GM18498 (cell line): Measurements from ENCODE around the gene GAPDHS.

Source experiments
- ATAC-seq: cut with Tn5 transposase; IDR thresholded peaks from one replicate; pipeline ENCODE4 v1.9.1; 2021; ENCODE audit warnings: mild to moderate bottlenecking, moderate library complexity; ENCODE audit not compliant: unreplicated experiment

The GAPDHS gene

DNA sequence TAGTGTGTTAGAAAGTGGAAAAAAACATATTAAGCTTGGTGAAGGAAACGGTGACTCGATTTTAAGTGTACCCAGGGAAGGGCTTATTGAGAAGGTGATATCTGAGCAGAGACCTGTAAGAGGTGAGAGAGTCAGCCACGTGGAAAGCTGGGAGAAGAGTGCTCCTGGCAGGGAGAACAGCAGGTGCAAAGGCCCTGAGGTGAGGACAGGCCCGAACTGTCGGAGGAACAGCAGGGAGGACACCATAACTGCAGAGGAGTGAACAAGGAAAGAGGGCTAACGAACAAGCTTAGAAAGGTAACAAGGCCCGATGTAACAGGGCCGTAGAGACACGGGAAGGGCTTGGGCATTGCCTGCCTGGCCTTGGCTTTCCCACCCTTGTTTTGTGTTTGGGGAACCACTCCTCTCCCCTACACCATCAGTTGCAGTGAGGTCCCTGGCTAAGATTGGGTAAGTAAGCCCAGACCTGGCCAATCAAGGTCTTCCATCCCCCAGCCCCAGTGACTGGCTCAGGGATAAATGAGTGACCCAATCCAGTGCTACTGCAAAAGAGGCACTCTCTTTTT lies 22.9 kb downstream of the GAPDHS start:
- ATAC-seq = no peak

DNA sequence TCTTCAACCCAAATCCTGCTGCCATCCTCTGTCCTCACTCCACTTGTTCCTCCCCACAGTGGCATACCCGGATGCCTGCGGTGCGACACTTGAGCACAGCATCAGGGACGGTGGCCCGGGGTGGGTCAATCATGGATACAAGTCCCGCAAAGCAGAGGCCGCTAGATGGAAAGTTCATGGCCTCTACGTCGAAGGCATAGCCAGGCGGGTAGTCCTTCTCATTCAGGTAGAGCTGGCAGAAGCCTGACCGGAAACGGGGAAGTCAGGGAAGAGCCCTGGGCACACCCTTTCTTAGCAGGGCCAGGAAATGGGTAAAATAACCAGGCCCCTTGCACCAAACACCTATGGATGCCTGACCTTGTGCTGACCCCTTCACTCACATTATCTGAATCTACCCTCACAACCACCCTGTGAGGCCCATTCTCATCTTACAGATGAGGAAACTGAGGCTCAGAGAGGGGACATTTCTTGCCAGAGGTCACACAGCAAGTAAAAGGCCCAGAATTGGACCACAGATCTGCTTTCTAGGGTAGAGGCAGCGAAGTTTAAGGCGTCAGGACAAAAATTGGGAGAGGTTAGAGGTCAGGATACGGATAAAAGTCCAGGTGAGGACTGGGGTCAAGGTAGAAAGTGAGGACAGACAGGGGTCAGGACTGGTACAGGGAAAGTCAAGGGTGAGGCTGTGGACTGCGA lies 23.7 kb downstream of the GAPDHS start:
- no peak for ATAC-seq

DNA sequence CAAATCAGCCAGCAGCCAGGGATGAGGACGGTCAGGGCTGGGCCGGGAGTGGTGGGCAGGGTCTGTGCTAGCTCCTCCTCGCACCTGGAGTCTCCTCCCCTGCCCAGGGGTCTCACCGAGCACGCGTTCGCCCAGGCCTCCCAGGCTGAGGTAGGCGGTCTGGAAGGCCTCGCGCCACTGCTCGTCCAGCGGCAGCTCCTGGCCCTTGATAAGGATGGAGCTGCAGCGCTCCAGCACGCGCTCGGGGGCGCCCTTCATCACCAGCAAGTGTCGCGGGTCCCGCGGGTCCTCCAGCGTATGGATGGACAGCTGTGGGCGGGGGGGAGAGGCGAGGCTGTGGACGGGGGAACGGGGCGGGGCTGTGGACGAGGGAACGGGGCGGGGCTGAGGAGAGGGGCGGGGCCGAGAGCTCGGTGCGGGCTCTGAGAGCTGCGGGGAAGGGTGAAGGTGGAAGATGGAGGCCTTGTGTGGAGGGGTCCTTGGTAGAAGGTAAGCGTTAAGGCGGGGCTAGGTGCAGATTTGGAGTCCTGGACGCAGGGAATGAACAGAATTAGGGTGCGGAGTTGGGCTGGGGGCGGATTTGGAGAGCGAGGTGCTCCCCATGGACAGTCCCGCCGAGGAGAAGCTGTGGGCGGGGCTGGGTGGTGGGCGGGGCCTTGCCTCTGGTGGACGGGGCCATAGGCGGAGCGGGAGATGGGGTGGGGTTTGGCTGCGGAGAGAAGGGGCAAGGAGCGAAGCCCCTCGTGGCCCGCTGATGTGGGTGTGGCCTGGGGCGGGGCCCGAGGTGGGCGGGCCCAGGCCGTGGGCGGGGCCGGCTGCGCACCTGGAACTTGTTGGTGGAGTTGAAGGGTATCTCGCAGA lies 24.5 kb downstream of the GAPDHS start:
- ATAC-seq = no peak

DNA sequence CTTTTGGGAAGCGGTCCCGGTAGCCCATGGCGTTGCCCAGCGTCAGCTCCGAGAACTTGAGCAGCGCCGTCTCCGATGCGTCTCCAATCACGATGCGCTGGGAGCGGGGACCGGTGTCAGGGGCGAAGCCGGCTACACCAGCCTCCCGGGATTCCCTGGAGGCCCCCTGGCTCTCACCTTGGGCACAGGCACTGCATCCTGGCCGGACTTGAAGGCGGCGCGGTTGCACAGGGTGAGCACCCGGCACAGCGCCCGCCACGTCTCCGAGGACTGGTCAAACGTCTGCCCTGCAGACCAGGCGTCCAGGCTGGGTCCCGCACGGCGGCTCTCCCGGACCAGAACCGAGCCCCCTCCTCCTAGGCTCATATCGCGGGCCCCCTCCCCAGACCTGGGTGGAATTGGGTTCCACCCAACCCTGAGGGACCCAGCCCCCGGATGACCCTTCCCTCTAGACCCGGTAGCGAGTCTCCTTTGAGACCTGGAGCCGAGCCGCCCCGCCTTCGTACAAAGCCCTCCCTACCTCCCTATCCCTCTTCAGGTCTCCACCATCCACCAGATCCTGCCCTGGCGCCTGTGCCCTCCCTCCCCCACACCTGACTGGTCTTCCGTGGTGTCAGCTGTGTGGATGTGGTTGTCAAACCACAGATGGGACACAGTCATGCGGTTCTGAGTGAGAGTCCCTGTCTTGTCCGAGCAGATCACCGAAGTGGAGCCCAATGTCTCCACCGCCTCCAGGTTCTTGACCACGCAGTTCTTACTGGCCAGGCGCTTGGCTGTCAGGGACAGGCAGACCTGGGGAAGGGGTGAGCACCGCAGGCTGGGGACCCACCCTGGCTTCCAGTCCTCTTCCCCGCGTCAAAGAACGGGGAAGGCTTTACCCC lies 25.4 kb downstream of the GAPDHS start:
- no peak for ATAC-seq

DNA sequence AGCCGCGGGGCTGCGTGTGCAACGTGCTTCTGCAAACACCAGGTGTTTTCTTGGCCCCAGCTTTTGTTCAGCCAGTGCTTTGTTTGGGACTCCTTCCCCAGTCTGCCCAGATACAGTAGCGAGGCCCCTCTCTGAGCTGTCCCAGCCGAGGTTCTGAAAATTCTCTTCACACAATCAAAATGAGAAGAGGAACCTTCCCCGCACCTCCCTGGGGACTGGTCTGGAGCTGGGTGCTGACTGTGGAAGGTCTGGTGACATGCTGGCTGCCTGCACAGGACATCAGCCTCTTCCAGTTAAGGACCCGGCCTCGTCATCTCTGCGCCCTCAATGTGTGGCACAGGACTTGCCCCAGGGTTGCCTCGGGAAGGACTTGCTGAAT lies 26.0 kb downstream of the GAPDHS start:
- no peak for ATAC-seq

DNA sequence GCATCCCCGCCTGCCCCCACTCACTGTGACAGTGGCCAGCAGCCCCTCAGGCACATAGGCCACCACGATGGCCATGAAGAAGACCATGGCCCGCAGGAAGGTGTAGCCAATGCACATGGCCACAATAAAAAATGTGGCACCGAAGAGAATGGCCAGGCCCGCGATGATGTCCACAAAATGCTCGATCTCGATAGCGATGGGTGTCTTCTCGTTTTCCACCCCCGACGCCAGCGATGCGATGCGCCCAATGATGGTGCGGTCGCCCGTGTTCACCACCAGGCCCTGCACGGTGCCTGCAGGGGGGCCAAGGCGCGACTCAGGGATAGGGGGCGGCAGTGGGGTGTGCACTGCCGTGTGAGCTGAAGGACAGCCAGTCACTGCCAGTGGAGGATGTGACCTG lies 26.5 kb downstream of the GAPDHS start:
- ATAC-seq = no peak

DNA sequence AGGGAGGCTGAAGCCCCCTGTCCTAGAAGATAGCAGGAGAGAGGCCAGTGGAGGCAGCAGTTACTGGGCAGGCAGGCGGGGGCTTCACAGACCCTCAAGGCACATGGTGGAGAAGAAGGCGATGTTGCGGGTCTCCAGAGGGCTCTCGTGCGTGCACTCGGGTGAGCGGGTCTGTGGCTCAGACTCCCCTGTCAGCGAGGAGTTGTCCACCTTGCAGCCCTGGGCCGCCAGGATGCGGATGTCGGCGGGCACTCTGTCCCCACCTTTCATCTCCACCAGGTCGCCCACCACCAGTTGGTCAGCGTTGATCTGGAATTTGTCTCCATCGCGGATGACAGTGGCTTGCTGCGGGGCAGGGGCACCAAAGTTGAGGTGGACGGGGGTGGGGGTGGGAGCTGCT lies 27.0 kb downstream of the GAPDHS start:
- ATAC-seq = no peak

DNA sequence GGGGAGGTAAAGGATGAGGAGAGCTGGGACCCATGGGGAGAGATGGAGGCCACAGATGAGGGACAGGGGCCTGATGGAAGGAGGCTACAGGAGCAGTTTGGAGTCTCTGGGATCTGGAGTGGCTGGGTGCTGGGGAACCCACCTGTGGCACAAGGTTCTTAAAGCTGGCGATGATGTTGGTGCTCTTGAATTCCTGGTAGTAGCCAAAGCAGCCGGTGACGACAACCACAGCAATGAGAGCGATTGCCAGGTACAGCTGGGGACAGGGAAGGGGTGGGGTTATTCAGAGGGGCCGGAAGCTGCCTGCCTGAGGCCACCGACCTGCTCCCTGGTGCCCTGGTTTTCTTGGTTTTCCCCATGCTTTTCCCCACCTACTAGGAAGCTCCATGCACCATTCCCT lies 27.4 kb downstream of the GAPDHS start:
- ATAC-seq = no peak

DNA sequence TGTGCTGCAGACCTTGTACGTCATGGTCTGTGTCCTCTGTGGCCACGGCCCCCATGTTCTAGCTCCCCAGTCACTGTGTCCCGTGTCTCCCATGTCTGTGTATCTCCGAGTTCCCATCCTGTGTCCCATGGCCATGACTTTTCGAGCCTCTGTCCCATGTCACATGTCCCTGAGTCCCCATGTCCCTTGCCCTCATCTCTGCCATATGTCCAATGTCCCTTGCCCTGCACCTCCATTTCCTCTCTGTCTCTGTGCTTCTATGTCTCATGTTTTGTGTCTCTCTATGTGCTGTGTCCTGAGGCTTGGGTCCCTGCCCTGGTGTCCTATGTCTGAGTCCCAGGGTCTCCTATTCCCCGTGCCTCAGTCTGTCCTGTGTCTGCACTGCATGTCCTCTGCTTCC lies 28.2 kb downstream of the GAPDHS start:
- no peak for ATAC-seq

DNA sequence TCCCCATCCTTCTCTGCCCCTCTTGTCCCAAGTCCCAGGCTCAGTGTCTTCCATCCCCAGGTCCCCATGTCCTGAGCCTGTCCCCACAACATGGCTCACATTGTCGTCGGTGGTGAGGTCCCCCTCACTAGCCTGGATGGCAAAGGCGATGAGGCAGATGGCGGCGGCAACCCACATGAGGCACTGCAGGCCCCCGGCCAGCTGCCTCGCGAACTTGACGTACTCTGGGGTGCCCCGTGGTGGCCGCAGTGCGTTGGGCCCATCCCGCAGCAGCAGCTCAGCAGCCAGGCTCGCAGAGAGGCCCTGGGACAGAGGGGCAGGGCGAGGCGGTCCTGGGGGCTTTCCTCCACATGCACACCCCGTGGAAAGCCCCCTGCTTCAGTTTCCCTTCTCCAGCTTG lies 29.1 kb downstream of the GAPDHS start:
- ATAC-seq = no peak

DNA sequence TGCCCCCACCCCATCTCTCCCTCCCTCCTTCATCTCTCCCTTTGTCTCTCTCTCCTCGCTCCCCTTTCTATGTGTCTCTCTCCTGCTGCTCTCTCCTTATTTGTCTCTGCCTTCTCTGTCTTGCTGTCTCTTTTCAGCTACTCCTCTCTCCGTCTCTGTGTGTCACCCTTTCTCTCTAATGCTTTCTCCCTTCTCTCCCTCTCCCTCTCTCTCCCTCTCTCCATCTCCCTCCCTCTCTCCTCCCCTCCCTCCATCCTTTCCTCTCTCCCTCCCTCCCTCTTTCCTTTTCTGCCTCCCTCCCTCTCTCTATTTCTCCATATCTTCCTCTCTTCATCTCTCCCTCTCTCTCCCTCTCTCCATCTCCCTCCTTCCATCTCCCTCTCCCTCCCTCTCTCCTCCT lies 29.5 kb downstream of the GAPDHS start:
- ATAC-seq = no peak

DNA sequence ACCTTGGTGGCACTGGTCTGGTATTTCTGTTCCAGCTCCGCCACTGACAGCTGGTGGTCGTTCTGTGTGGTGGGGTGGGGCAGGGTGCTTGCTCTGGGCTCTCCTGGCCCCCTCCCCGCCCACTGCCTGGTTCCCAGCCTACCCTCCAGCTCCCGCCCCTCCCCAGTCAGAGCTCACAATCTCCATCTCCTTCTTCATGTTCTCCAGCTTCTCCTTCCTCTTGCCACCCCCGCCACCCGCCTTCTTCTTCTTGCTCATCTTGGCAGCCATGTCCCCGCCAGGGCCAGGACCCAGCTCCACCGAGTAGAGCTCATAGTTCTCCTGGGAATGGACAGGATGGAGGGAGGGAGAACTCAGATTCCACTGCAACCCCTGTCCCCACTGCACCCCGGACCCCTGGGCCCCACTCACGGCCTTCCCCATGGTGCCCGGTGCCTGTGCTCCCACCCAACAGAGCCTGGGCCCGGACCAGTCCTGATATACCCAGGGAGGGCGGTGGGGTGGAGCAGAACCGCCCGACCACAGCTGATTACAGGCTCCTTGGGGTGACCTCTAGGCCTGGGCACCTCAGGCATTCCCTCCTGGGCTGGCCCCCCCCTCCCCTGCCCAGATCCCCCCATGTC lies 30.1 kb downstream of the GAPDHS start, which contains the start of gene ATP4A:
Gene ATP4A (minus strand): TSS at position 452 of the 623 bp plus-strand sequence. CDS start 29 bp downstream, at position 423.
- no peak for ATAC-seq

DNA sequence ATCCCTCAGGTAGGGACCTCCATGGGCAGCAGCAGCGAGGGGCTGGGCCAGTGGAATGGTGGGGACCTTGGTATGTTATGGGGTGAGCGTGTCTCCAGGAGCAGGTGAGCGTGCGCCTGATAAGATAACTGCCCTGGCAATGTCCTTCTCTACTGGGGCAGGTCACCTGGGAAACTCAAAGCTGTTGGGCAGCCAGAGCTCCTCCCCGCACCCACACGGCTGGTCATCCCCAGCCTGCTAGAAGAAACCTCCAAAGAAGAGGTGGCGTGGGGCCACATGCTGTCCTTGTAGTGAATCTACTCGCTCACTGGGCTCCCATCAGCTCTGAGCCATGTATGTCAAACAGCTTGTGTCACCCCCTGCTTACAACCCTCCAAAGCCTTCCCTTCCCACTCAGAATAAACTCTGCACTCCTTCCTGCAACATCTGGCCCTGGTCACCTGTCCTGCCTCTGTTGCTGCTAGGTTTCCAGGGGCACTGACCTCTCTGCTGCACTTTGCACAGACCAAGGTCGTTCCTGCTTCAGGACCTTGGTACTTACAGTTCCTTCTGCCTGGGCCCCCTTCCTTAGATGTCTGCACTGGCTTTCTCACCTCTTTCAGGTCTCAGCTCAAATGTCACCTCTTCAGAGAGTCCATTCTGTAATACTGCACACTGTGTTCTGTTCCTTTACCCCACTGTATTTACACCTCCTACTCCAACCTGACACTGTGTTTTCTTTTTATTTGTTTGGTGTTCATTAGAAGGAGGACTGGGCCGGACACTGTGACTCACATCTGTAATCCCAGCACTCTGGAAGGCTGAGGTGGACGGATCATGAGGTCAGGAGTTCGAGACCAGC lies 32.0 kb downstream of the GAPDHS start:
- no peak for ATAC-seq

DNA sequence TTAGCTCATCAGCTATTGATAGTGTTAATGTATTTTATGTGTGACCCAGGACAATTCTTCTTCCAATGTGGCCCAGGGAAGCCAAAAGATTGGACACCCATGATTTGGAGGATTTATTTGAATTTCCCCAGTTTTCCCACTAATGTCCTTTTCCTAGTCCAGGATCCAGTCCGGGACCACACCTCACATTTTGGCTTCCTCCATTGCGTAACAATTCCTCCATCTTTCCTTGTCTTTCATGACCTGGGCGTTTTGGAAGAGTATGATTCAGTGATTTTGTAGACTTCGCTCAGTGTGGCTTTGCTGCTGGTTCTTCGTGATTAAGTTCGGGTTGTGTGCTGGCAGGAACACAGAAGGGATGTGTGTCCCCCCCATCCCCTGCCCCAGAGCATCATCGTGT lies 33.5 kb downstream of the GAPDHS start:
- ATAC-seq = no peak

DNA sequence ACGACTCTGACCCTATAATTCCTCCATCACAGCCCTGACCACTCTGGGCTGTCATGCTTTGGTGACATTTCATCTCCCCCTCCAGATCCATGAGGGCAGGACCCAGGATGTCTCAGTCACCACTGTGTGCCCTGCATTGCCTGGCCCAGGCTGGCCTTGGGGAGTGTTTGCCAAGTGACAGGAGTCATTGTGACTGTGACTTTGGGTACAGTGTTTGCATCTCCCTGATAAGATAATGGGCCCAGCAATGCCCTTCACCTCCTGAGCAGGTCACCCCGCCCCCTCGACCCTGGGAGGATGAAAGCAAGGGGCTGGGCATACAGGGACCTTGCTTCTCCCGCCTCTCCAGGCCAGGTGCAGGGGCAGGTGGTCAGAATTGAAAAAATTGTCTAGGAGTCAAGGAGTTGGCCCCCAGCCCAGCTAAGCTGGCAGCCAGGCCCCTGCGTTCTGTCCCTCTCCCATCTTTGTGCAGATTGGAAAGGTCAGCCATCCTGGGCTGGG lies 36.1 kb downstream of the GAPDHS start:
- no peak for ATAC-seq

DNA sequence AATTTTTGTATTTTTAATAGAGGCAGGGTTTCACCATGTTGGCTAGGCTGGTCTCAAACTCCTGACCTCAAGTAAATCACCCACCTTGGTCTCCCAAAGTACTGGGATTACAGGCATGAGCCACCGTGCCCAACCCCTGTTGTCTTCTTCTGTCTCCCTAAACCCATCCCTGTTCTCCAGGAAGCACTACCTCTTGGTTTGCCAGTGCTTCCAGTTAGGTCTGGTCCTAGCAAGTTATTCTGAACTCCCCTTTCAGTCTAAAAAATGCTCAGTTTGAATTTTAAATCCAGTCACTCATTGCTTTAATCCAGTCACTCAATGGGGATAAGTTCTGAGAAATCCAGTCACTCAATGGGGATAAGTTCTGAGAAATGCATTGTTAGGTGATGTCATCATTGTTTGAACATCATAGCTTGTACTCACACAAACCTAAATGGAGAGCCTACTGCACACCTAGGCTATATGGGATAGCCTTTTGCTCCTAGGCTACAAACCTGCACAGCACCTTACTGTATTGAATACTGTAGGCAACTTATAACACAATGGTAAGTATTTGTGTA lies 38.2 kb downstream of the GAPDHS start:
- ATAC-seq = no peak

DNA sequence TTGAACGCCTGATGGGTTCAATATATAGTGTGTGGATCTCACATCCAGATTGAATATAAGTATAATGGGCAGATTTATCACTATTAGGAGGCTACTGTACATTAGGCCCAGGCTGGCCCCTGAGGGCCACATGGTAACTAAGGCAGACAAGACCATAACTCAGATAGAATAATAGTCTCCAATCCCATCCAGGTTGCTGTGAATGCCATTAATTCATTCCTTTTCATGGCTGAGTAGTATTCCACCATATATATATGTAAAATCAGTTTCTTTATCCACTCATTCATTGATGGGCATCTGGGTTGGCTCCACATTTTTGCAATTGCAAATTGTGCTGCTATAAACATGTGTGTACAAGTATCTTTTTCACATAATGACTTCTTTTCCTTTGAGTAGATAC lies 44.7 kb downstream of the GAPDHS start:
- no peak for ATAC-seq

DNA sequence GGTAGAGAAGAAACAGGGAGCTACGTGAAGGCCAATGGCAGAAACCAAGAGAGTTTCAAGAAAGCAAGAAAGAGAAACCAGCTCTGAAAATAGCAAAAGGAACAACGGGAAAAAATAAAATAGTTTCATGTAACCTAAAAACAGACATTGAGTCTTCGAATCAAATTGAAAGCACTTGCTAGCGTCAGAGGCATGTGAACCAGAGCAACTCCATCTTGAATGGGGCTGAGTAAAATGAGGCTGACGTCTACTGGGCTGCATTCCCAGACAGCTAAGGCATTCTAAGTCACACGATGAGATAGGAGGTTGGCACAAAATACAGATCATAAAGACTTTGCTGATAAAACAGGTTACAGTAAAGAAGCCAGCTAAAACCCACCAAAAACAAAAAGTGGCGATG lies 45.5 kb downstream of the GAPDHS start:
- no peak for ATAC-seq

DNA sequence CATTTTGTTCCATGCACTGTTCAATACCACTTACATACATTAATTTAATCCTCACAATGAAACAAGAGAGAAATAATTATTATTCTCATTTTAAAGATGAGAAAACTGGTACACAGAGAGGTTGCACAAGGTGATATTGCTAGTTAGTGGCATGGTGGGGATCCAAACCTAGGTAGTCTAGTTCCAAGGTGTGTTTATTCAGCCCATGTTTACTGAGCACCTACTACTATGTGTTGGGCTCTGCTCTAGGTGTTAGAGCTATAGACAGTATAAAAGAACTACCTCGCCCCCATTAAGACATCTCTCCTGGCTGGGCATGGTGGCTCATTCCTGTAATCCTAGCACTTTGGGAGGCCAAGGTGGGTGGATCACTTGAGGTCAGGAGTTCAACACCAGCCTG lies 49.5 kb downstream of the GAPDHS start:
- ATAC-seq = no peak
